ENCODE measurements around the gene TUSC2. TPM values are rescaled to one million over a fixed set of nuclear protein-coding genes. Genes with fewer than 3 reads are reported as not detected.

Gene TUSC2
- total and polyA plus RNA-seq, 2 of the 8 experiments (the other 6 are each of a cell fraction or from before 2014, with no cell fraction given) = 33.3 to 65.4 TPM

DNA sequence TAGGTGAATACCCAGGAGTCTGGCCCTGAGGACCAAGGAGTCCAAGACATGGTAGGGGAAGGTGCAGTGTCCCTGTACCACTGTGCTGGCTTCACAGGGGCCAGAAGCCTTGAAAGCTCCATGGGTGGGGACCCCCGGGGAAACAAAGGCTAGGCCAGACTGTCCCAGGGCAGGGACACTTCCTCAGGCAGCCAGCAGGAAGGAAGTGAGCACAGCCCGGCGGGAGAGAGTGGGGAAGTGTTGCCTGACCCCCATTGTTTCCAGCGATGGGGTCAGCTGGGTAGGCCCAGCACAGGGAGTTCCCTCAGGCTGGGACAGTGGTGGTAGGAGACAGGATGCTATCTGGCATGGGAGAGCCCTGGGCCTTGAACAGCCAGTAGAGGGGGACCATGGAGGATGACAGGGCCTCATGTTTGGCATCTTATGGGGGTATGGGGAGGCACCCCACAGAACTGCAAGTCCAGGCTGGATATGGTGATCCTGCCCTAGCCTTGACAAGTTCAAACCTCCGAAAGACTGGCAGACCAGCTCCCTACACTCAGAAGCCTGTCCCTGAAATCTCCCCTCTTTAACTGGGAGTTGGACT lies 4.3 kb downstream of the TUSC2 start (continued):
- TF ChIP-seq ZNF274 (IDR thresholded peaks at IDR 0.05; ENCODE audit: borderline replicate concordance, extremely low read depth, low read length) (no peak), TAF1 (IDR thresholded peaks at IDR 0.05; ENCODE audit: low read depth, low read length) (no peak), RFX5 (IDR thresholded peaks at IDR 0.05; ENCODE audit: borderline replicate concordance, low read depth, low read length) (no peak), GTF2F1 (IDR thresholded peaks at IDR 0.05; ENCODE audit: borderline replicate concordance, low read depth, low read length) (no peak), CBX5 (IDR thresholded peaks at IDR 0.05; ENCODE audit: low read depth, low read length) (no peak), MAFK (IDR thresholded peaks at IDR 0.05; ENCODE audit: low read depth, low read length) (no peak), CBX8 (IDR thresholded peaks at IDR 0.05; ENCODE audit: borderline replicate concordance, low read depth, low read length) (no peak)
- TF ChIP-seq, protein P1, sequence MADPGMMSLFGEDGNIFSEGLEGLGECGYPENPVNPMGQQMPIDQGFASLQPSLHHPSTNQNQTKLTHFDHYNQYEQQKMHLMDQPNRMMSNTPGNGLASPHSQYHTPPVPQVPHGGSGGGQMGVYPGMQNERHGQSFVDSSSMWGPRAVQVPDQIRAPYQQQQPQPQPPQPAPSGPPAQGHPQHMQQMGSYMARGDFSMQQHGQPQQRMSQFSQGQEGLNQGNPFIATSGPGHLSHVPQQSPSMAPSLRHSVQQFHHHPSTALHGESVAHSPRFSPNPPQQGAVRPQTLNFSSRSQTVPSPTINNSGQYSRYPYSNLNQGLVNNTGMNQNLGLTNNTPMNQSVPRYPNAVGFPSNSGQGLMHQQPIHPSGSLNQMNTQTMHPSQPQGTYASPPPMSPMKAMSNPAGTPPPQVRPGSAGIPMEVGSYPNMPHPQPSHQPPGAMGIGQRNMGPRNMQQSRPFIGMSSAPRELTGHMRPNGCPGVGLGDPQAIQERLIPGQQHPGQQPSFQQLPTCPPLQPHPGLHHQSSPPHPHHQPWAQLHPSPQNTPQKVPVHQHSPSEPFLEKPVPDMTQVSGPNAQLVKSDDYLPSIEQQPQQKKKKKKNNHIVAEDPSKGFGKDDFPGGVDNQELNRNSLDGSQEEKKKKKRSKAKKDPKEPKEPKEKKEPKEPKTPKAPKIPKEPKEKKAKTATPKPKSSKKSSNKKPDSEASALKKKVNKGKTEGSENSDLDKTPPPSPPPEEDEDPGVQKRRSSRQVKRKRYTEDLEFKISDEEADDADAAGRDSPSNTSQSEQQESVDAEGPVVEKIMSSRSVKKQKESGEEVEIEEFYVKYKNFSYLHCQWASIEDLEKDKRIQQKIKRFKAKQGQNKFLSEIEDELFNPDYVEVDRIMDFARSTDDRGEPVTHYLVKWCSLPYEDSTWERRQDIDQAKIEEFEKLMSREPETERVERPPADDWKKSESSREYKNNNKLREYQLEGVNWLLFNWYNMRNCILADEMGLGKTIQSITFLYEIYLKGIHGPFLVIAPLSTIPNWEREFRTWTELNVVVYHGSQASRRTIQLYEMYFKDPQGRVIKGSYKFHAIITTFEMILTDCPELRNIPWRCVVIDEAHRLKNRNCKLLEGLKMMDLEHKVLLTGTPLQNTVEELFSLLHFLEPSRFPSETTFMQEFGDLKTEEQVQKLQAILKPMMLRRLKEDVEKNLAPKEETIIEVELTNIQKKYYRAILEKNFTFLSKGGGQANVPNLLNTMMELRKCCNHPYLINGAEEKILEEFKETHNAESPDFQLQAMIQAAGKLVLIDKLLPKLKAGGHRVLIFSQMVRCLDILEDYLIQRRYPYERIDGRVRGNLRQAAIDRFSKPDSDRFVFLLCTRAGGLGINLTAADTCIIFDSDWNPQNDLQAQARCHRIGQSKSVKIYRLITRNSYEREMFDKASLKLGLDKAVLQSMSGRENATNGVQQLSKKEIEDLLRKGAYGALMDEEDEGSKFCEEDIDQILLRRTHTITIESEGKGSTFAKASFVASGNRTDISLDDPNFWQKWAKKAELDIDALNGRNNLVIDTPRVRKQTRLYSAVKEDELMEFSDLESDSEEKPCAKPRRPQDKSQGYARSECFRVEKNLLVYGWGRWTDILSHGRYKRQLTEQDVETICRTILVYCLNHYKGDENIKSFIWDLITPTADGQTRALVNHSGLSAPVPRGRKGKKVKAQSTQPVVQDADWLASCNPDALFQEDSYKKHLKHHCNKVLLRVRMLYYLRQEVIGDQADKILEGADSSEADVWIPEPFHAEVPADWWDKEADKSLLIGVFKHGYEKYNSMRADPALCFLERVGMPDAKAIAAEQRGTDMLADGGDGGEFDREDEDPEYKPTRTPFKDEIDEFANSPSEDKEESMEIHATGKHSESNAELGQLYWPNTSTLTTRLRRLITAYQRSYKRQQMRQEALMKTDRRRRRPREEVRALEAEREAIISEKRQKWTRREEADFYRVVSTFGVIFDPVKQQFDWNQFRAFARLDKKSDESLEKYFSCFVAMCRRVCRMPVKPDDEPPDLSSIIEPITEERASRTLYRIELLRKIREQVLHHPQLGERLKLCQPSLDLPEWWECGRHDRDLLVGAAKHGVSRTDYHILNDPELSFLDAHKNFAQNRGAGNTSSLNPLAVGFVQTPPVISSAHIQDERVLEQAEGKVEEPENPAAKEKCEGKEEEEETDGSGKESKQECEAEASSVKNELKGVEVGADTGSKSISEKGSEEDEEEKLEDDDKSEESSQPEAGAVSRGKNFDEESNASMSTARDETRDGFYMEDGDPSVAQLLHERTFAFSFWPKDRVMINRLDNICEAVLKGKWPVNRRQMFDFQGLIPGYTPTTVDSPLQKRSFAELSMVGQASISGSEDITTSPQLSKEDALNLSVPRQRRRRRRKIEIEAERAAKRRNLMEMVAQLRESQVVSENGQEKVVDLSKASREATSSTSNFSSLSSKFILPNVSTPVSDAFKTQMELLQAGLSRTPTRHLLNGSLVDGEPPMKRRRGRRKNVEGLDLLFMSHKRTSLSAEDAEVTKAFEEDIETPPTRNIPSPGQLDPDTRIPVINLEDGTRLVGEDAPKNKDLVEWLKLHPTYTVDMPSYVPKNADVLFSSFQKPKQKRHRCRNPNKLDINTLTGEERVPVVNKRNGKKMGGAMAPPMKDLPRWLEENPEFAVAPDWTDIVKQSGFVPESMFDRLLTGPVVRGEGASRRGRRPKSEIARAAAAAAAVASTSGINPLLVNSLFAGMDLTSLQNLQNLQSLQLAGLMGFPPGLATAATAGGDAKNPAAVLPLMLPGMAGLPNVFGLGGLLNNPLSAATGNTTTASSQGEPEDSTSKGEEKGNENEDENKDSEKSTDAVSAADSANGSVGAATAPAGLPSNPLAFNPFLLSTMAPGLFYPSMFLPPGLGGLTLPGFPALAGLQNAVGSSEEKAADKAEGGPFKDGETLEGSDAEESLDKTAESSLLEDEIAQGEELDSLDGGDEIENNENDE (IDR thresholded peaks at IDR 0.05; ENCODE audit: insufficient replicate concordance, low read length) = no peak
